ENCODE results near the gene PAQR8.
"Not testable (repeated sequence)": the region's sequence is repeated elsewhere in the genome, so short reads cannot be mapped to it uniquely, and the experiment has no call there.

PAQR8 gene

GRCh38 chr6:52423971-52424381, 62.0 kb downstream of the PAQR8 start:
- TF ChIP-seq CTCF (IDR thresholded peaks at IDR 0.05; ENCODE audit: insufficient read depth, missing control alignments): no peak
- DNase-seq (ENCODE audit: insufficient read length, low spot score) (no peak), FAIRE-seq (no peak)

- TF ChIP-seq CTCF (IDR thresholded peaks at IDR 0.05; ENCODE audit: insufficient read depth, missing control alignments): no peak
- no peak for FAIRE-seq
- DNase-seq (ENCODE audit: insufficient read length, low spot score): no peak
Measured at GRCh38 chr6:52424513-52424912, 62.6 kb downstream of the PAQR8 start.

GRCh38 chr6:52426667-52427066, 64.7 kb downstream of the PAQR8 start:
- DNase-seq (ENCODE audit: insufficient read length, low spot score) (no peak), FAIRE-seq (no peak)
- no peak for TF ChIP-seq CTCF (IDR thresholded peaks at IDR 0.05; ENCODE audit: insufficient read depth, missing control alignments)

GRCh38 chr6:52433294-52433693, 71.3 kb downstream of the PAQR8 start:
- not testable (repeated sequence) for FAIRE-seq

GRCh38 chr6:52435345-52435744, 73.4 kb downstream of the PAQR8 start:
- DNase-seq (ENCODE audit: insufficient read length, low spot score) (no peak), FAIRE-seq (no peak)
- TF ChIP-seq CTCF (IDR thresholded peaks at IDR 0.05; ENCODE audit: insufficient read depth, missing control alignments): no peak

More at GRCh38 chr6:52433294-52433693, 71.3 kb downstream of the PAQR8 start:
- DNase-seq (ENCODE audit: insufficient read length, low spot score): not testable (repeated sequence)

- FAIRE-seq: no peak
- DNase-seq (ENCODE audit: insufficient read length, low spot score): no peak
- no peak for TF ChIP-seq CTCF (IDR thresholded peaks at IDR 0.05; ENCODE audit: insufficient read depth, missing control alignments)
Measured at GRCh38 chr6:52438926-52439325, 77.0 kb downstream of the PAQR8 start.

GRCh38 chr6:52454556-52454955, 92.6 kb downstream of the PAQR8 start:
- DNase-seq (ENCODE audit: insufficient read length, low spot score) (no peak), FAIRE-seq (no peak)
- no peak for TF ChIP-seq CTCF (IDR thresholded peaks at IDR 0.05; ENCODE audit: insufficient read depth, missing control alignments)

GRCh38 chr6:52457096-52457495, 95.1 kb downstream of the PAQR8 start:
- DNase-seq (ENCODE audit: insufficient read length, low spot score): peak; percentile 39
- no peak for TF ChIP-seq CTCF (IDR thresholded peaks at IDR 0.05; ENCODE audit: insufficient read depth, missing control alignments)
- FAIRE-seq: peak; percentile 89
